Measurements from ENCODE around the gene IL4I1.

GRCh38 chr19:49876422-49877019 lies 20.2 kb downstream of the IL4I1 start:
- TF ChIP-seq CTCF (conservative IDR thresholded peaks at IDR 0.05; ENCODE audit: low read depth, low read length) = no peak
- no peak for TF ChIP-seq EZH2 (IDR thresholded peaks at IDR 0.05; ENCODE audit: borderline replicate concordance, low read depth, low read length, poor library complexity, severe bottlenecking)

Data from A673 (cell line).